DND-41 (cell line): ENCODE results near the gene ETFB.

Experiments used
- ATAC-seq: fragments of 200-7000 bp; cut with Tn5 transposase; 3 replicates; pipeline ENCODE4 v1.9.1; 2021; ENCODE audit warnings: low read depth; ENCODE audit not compliant: insufficient read depth
- DNase-seq: peaks from one replicate; pipeline ENCODE4 v3.0.0-alpha.2; 2020
- H2AFZ ChIP-seq: 2 replicates; pipeline ENCODE4 v1.6.0; 2012; ENCODE audit warnings: low read depth, low read length
- H3K27ac ChIP-seq: 2 replicates; pipeline ENCODE4 v1.5.1; 2012; ENCODE audit warnings: low read length, inconsistent platforms
- H3K27me3 ChIP-seq: fragments of 200-600 bp; sonication (generic); 2 replicates; pipeline ENCODE4 v1.6.0; 2012; ENCODE audit warnings: low read length, mild to moderate bottlenecking, inconsistent platforms; ENCODE audit not compliant: insufficient read depth, poor library complexity
- H3K36me3 ChIP-seq: 2 replicates; pipeline ENCODE4 v1.5.1; 2012; ENCODE audit warnings: low read length, inconsistent platforms; ENCODE audit not compliant: insufficient read depth
- H3K4me1 ChIP-seq: 2 replicates; pipeline ENCODE4 v1.5.1; 2012; ENCODE audit warnings: mild to moderate bottlenecking, low read length; ENCODE audit not compliant: insufficient read depth
- H3K4me2 ChIP-seq: 2 replicates; pipeline ENCODE4 v1.6.0; 2012; ENCODE audit warnings: mild to moderate bottlenecking, moderate library complexity, low read length, inconsistent platforms; ENCODE audit not compliant: insufficient read depth
- H3K4me3 ChIP-seq, 2 experiments: fragments of 200-600 bp in 1 of 2; shearing (Covaris generic) in 1 of 2; 2 replicates each; pipeline ENCODE4 v1.5.1; 2012 to 2016; ENCODE audit warnings: inconsistent platforms in 2 of 2, low read length in 2 of 2, mild to moderate bottlenecking in 2 of 2, low read depth in 1 of 2, moderate library complexity in 1 of 2
- H3K79me2 ChIP-seq: 2 replicates; pipeline ENCODE4 v1.6.0; 2012; ENCODE audit warnings: low read length, inconsistent platforms; ENCODE audit not compliant: insufficient read depth
- H3K9ac ChIP-seq: 2 replicates; pipeline ENCODE4 v1.6.0; 2012; ENCODE audit warnings: low read depth, mild to moderate bottlenecking, inconsistent platforms, low read length, moderate library complexity
- H3K9me3 ChIP-seq: 2 replicates; pipeline ENCODE4 v1.5.1; 2012; ENCODE audit warnings: low read length, moderate library complexity, mild to moderate bottlenecking, inconsistent platforms; ENCODE audit not compliant: insufficient read depth, severe bottlenecking
- H4K20me1 ChIP-seq: 2 replicates; pipeline ENCODE4 v1.6.0; 2012; ENCODE audit warnings: low read length; ENCODE audit not compliant: insufficient read depth
- CTCF ChIP-seq: IDR thresholded peaks from 2 replicates; pipeline ENCODE4 v1.5.1; 2012; ENCODE audit warnings: borderline replicate concordance, low read length, moderate library complexity, mild to moderate bottlenecking; ENCODE audit not compliant: poor library complexity, severe bottlenecking; ENCODE audit errors: extremely low read depth
- EZH2 ChIP-seq: IDR thresholded peaks from 3 replicates; pipeline ENCODE4 v1.6.1; 2012; ENCODE audit warnings: borderline replicate concordance, low read depth, mild to moderate bottlenecking, moderate library complexity, low read length, inconsistent platforms; ENCODE audit not compliant: severe bottlenecking

Gene ETFB

GRCh38 chr19:51317968-51318367 is 48.2 kb downstream of the ETFB start:
- DNase-seq (no peak), ATAC-seq (no peak)
- no peaks in the 10 kb centered on the region for H3K9me3 ChIP-seq
- no peak overlapping the region for H3K4me3 ChIP-seq
- H3K4me2 ChIP-seq = no peak overlapping the region
- peaks cover 3% of the 10 kb centered on the region; the same call in 1 of the 2 replicates for H4K20me1 ChIP-seq
- H3K79me2 ChIP-seq = no peaks in the 10 kb centered on the region
- no peak overlapping the region for H3K27ac ChIP-seq
- no peaks in the 10 kb centered on the region for H3K36me3 ChIP-seq
- no peak overlapping the region for H3K9ac ChIP-seq
- no peaks in the 10 kb centered on the region for H3K27me3 ChIP-seq
- H3K4me1 ChIP-seq = no peaks in the 10 kb centered on the region
- H2AFZ ChIP-seq = no peak overlapping the region
- no peak for TF ChIP-seq EZH2
- TF ChIP-seq CTCF = no peak

GRCh38 chr19:51317376-51317775 is 48.8 kb downstream of the ETFB start:
- DNase-seq = no peak
- TF ChIP-seq CTCF = no peak
- no peak for TF ChIP-seq EZH2
- ATAC-seq = no peak

GRCh38 chr19:51316688-51317087 is 49.5 kb downstream of the ETFB start:
- no peaks in the 10 kb centered on the region for H3K4me1 ChIP-seq
- H3K27ac ChIP-seq = no peak overlapping the region
- peaks cover 3% of the 10 kb centered on the region; the same call in 1 of the 2 replicates for H4K20me1 ChIP-seq
- no peak overlapping the region for H3K4me3 ChIP-seq
- ATAC-seq (no peak), DNase-seq (no peak)
- no peak overlapping the region for H2AFZ ChIP-seq
- no peak overlapping the region for H3K4me2 ChIP-seq
- H3K79me2 ChIP-seq = no peaks in the 10 kb centered on the region
- no peaks in the 10 kb centered on the region for H3K27me3 ChIP-seq
- no peak for TF ChIP-seq CTCF
- no peak for TF ChIP-seq EZH2
- no peaks in the 10 kb centered on the region for H3K36me3 ChIP-seq
- no peak overlapping the region for H3K9ac ChIP-seq
- no peaks in the 10 kb centered on the region for H3K9me3 ChIP-seq

More at GRCh38 chr19:51317376-51317775, 48.8 kb downstream of the ETFB start:
- no peak overlapping the region for H3K27ac ChIP-seq
- H3K4me1 ChIP-seq = no peaks in the 10 kb centered on the region
- no peak overlapping the region for H3K9ac ChIP-seq
- no peak overlapping the region for H3K4me2 ChIP-seq
- H3K79me2 ChIP-seq = no peaks in the 10 kb centered on the region
- no peaks in the 10 kb centered on the region for H3K27me3 ChIP-seq
- no peak overlapping the region for H2AFZ ChIP-seq
- H4K20me1 ChIP-seq = peaks cover 3% of the 10 kb centered on the region; the same call in 1 of the 2 replicates
- H3K36me3 ChIP-seq = no peaks in the 10 kb centered on the region
- no peak overlapping the region for H3K4me3 ChIP-seq
- no peaks in the 10 kb centered on the region for H3K9me3 ChIP-seq
